Ectodermal cell (in vitro differentiated cells): ENCODE measurements around the gene CHIT1.
"Not testable (repeated sequence)": the region's sequence is repeated elsewhere in the genome, so short reads cannot be mapped to it uniquely, and the experiment has no call there.

Source experiments
- H3K27ac ChIP-seq: 2 replicates; pipeline ENCODE4 v1.7.0; 2013; ENCODE audit warnings: mild to moderate bottlenecking, low read depth, low read length; ENCODE audit not compliant: insufficient read depth, poor library complexity, severe bottlenecking
- H3K27me3 ChIP-seq: 2 replicates; pipeline ENCODE4 v1.7.0; 2013; ENCODE audit warnings: mild to moderate bottlenecking, low read length; ENCODE audit not compliant: insufficient read depth, control insufficient read depth, poor library complexity, severe bottlenecking
- H3K36me3 ChIP-seq: one replicate; pipeline ENCODE4 v1.7.0; 2013; ENCODE audit warnings: low read length; ENCODE audit not compliant: control insufficient read depth, insufficient read depth
- H3K4me1 ChIP-seq: one replicate; pipeline ENCODE4 v1.7.0; 2013; ENCODE audit warnings: low read length; ENCODE audit not compliant: control insufficient read depth, insufficient read depth
- H3K4me3 ChIP-seq: 2 replicates; pipeline ENCODE4 v1.7.0; 2013; ENCODE audit warnings: low read depth, low read length, control low read depth; ENCODE audit not compliant: insufficient read depth
- H3K9me3 ChIP-seq: 2 replicates; pipeline ENCODE4 v1.7.0; 2013; ENCODE audit warnings: mild to moderate bottlenecking, low read length, moderate library complexity; ENCODE audit not compliant: control insufficient read depth
- WGBS, 2 experiments: methylation state at CpG; one replicate each; pipeline ENCODE4 v1.1.7; 2013; ENCODE audit warnings: missing lambda C conversion rate in 2 of 2; 5-methylcytosine and 5-hydroxymethylcytosine counted together

CHIT1 gene

DNA sequence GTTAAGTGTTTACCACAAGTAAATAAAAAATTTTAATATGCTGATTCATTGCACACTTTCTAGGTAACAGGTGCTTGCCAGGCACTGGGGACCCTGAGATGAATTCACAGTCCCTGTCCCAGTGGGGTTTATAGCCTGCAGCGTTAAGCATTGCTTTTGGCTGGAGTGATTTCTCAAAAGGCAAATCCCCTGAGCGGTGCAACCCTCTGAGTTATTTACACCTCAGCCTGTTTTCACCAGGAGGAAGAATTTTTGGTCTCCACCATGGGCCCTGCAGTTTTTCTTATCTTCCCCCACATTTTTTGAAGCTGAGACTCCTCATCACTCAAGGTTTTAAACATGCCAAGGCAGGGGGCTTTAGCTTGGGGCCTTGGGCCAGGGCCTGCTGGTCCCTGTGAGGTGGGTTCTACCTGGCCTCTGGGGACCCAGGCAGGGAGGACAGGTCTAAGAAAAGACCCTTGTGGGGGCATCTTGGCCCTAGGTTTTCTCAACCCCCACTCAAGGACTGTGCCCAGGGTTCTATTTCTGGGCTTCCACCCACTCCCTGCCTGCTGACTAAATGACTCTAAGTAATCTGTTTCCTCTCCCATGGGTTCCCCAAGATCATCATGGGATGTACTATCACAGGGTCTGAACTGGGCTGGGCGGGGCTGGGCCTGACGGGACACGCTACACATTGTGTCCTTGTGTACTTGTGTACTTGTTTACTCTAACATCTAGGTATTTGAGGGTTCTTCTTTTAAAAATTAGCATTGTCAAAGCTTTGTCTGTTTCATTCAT lies 10.2 kb upstream of the CHIT1 start:
- no peaks in the 10 kb centered on the region for H3K27me3 ChIP-seq
- 85 to 94% methylated on average over 5 of the region's 5 CpGs for whole genome bisulfite sequencing, 2 experiments
- no peaks in the 10 kb centered on the region for H3K9me3 ChIP-seq
- no peaks in the 10 kb centered on the region for H3K36me3 ChIP-seq
- H3K4me1 ChIP-seq, result no peaks in the 10 kb centered on the region
- no peak overlapping the region for H3K27ac ChIP-seq
- no peak overlapping the region for H3K4me3 ChIP-seq

DNA sequence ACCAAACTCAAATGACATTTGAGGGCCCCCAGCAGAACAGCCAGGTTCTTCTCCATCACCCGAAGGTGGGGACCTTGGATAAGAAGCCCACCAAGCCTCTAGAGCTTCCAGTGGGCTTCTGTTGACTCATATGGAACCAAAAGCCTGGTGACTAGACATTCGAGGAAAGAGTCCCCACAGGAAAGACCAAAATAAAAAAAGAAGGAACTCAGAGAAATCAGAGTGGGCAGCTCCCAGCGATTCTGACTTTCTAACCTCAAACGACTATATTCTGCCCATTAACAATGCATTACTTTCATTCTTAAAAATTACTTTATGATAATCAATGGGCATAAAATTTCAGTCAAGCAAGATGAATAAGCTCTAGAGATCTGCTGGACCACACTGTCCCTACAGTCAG lies 9.6 kb upstream of the CHIT1 start:
- WGBS, 2 experiments, result 83 to 84% methylated on average over 4 of the region's 4 CpGs
- H3K9me3 ChIP-seq, result no peaks in the 10 kb centered on the region

GRCh38 chr1:203238535-203238934 lies 9.1 kb upstream of the CHIT1 start:
- Histone ChIP-seq H3K36me3 (no peaks in the 10 kb centered on the region), H3K27ac (no peak overlapping the region), H3K9me3 (no peaks in the 10 kb centered on the region), H3K27me3 (no peaks in the 10 kb centered on the region), H3K4me1 (no peaks in the 10 kb centered on the region), H3K4me3 (no peak overlapping the region)

More for the DNA sequence above, 9.6 kb upstream of the CHIT1 start:
- Histone ChIP-seq H3K4me1 (no peaks in the 10 kb centered on the region), H3K27ac (no peak overlapping the region), H3K36me3 (no peaks in the 10 kb centered on the region), H3K4me3 (no peak overlapping the region), H3K27me3 (no peaks in the 10 kb centered on the region)

DNA sequence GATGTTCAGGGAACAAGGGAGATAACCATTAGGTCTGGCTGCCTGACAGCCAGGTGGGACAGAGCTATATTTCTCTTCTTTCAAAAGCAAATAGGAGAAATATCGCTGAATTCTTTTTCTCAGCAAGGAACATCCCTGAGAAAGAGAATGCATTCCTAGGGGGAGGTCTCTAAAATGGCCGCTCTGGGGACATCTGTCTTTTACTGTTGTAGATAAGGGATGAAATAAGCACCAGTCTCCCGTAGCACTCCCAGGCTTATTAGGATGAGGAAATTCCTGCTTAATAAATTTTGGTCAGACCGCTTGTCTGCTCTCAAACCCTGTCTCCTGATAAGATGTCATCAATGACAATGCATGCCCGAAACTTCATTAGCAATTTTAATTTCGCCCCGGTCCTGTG lies 5.4 kb upstream of the CHIT1 start:
- not testable (repeated sequence) for H3K27me3 ChIP-seq, H3K4me1 ChIP-seq, H3K9me3 ChIP-seq, H3K27ac ChIP-seq, H3K36me3 ChIP-seq, H3K4me3 ChIP-seq
- 87 to 92% methylated on average over 6 to 7 of the region's 7 CpGs for WGBS, 2 experiments

DNA sequence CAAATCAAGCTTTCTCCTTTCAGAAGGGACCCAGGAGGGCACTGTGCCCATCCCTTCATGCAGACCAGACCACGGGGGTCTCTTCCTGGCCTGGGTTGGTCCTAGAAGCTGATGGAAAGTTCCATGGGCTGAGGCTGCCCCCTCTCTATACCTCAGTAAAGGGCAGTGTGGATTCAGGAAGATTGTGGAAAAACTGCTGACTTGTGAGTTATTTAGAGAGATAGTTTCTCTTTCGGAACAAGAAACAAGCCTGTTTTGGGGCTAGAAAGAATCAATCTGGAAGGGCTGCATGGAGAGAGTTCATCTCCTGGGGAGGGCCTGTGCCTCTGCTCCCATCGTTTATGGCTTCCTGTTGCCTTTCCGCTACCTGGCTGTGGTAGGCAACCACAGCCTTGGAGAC lies 803 bp downstream of the CHIT1 start:
- Histone ChIP-seq H3K9me3 (no peaks in the 10 kb centered on the region), H3K4me1 (no peaks in the 10 kb centered on the region), H3K36me3 (no peaks in the 10 kb centered on the region), H3K27ac (no peak overlapping the region), H3K27me3 (peaks cover 3% of the 10 kb centered on the region), H3K4me3 (no peak overlapping the region)
- WGBS, 2 experiments, result 85 to 93% methylated on average over 4 of the region's 4 CpGs

GRCh38 chr1:203227371-203228083 lies 1.9 kb downstream of the CHIT1 start:
- Histone ChIP-seq H3K36me3 (no peaks in the 10 kb centered on the region), H3K27ac (no peak overlapping the region), H3K4me3 (no peak overlapping the region), H3K9me3 (no peaks in the 10 kb centered on the region), H3K27me3 (peaks cover 3% of the 10 kb centered on the region), H3K4me1 (no peaks in the 10 kb centered on the region)
- WGBS, 2 experiments, result 94 to 96% methylated on average over 9 of the region's 9 CpGs

GRCh38 chr1:203225071-203225470 lies 4.4 kb downstream of the CHIT1 start:
- Histone ChIP-seq H3K4me3 (no peak overlapping the region), H3K4me1 (no peaks in the 10 kb centered on the region), H3K27me3 (peaks cover 3% of the 10 kb centered on the region), H3K27ac (no peak overlapping the region), H3K9me3 (no peaks in the 10 kb centered on the region), H3K36me3 (no peaks in the 10 kb centered on the region)
- WGBS, 2 experiments, result 86 to 92% methylated on average over 4 of the region's 4 CpGs

DNA sequence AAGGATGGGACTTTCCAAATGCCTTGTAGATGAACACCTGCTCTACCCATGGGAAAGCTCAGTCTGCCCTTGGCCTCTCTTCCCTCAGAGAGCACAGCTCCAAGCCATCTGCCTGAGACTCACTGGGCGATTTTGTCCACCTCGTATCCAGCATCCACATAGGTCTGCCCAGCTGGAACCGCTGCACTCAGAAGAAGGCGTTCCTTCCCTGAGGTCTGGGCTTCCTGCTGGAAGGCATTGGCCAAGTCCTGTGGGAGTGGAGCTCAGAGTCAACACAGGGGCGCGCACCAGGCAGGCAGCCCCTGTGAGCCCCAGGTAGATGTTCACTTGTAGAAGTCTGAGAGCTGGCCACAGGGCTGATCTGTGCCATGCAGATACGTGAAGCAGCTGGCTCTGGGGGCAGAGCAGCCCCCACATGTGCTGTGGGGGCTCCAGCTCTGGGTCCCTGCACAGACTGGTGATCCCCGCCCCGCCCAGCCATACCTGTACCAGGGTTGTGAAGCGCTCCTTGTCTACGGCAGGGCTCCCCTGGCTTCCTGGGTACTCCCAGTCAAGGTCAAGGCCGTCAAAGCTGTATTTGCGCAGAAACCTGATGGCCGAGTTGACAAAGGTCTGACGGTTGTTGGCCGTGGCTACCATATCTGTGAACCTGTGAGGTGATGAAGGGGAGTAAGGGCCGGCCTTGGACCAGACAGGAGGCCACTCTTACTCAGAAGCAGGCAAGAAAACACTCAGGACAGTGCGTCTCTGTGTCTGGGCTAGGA lies 6.3 kb downstream of the CHIT1 start:
- whole genome bisulfite sequencing, 2 experiments, result 94 to 95% methylated on average over 18 of the region's 18 CpGs
- H3K27me3 ChIP-seq, result peaks cover 3% of the 10 kb centered on the region
- H3K4me1 ChIP-seq, result no peaks in the 10 kb centered on the region
- H3K27ac ChIP-seq, result no peak overlapping the region
- no peak overlapping the region for H3K4me3 ChIP-seq
- H3K9me3 ChIP-seq, result no peaks in the 10 kb centered on the region
- H3K36me3 ChIP-seq, result no peaks in the 10 kb centered on the region

DNA sequence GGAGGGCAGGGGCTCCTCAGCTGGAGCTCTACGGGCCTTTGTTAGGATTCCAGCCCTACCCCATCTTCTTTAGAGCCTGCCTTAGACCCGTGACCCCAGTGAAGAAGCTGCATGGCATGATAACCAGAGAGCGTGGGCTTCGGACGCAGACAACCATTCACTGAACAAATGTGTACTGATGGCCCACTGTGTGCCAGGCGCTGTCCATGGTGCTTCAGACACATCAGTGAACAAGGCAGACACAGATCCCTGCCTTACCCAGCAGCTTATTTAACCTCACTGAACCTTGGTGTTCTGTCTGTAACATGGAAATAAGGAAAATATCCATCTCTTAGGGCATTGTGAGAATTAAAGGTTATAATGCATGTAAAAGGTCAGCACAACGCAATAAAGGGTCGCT lies 9.5 kb downstream of the CHIT1 start:
- no peaks in the 10 kb centered on the region for H3K36me3 ChIP-seq
- peaks cover 1% of the 10 kb centered on the region for H3K27me3 ChIP-seq
- H3K4me3 ChIP-seq, result no peak overlapping the region
- 81 to 84% methylated on average over 8 of the region's 8 CpGs for WGBS, 2 experiments
- H3K27ac ChIP-seq, result no peak overlapping the region
- no peaks in the 10 kb centered on the region for H3K9me3 ChIP-seq
- H3K4me1 ChIP-seq, result peaks cover 9% of the 10 kb centered on the region

DNA sequence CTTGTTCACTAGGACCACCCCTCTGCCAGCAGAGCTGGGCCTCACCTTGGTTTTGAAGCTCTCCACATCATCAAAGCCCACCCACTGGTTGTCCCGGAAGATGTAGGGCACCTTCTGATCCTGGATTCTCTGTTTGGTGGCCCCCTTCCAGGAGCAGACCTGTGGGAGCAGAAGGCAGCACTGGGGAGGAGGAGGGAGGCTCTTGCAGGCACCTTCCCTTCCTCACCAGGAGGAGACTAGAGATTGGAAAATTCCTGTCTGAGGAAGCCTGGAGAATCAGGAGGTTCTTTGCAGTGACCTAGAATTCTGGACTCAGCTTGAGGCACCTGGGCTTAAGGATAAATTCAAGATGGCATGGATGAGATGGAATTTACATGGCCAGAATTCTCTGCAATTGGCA lies 10.3 kb downstream of the CHIT1 start:
- Histone ChIP-seq H3K4me3 (no peak overlapping the region), H3K4me1 (peaks cover 9% of the 10 kb centered on the region), H3K36me3 (no peaks in the 10 kb centered on the region), H3K27ac (no peak overlapping the region), H3K9me3 (no peaks in the 10 kb centered on the region), H3K27me3 (no peaks in the 10 kb centered on the region)
- 82 to 100% methylated on average over 1 of the region's 1 CpG for WGBS, 2 experiments
